Calu3 (cell line): ENCODE measurements around the gene SEPTIN10. TPM values are rescaled to one million over a fixed set of nuclear protein-coding genes. Genes with fewer than 3 reads are reported as not detected.

Experiments used
- BruUV-seq: library from RNA; stranded (reverse); fragments of 400-500 nt; replicated peaks from 2 replicates; lab custom pipeline; 2021; lab: Mats Ljungman, UMichigan
- CTCF ChIA-PET: fragments of 300-600 bp; sonication (Branson Sonifier 250); formaldehyde crosslinking; loops from one replicate; lab custom pipeline; 2022; ENCODE audit warnings: antibody characterized with exemption; lab: Charles Lee
- DNase-seq: peaks from one replicate; pipeline ENCODE4 v3.0.0; 2022
- H3K27ac Mint-ChIP-seq: one replicate; pipeline ENCODE4 v1.8.0; 2022; ENCODE audit warnings: mixed read lengths; ENCODE audit not compliant: unreplicated experiment
- H3K27me3 Mint-ChIP-seq: one replicate; pipeline ENCODE4 v1.8.0; 2022; ENCODE audit warnings: mixed read lengths; ENCODE audit not compliant: unreplicated experiment
- H3K36me3 Mint-ChIP-seq: one replicate; pipeline ENCODE4 v1.8.0; 2022; ENCODE audit warnings: mild to moderate bottlenecking, moderate library complexity, mixed read lengths; ENCODE audit not compliant: insufficient read depth, unreplicated experiment
- H3K4me1 Mint-ChIP-seq: one replicate; pipeline ENCODE4 v1.8.0; 2022; ENCODE audit warnings: mild to moderate bottlenecking, low read depth, mixed read lengths; ENCODE audit not compliant: unreplicated experiment
- H3K4me3 Mint-ChIP-seq: one replicate; pipeline ENCODE4 v1.8.0; 2022; ENCODE audit warnings: mild to moderate bottlenecking, low read depth, moderate library complexity, mixed read lengths; ENCODE audit not compliant: unreplicated experiment
- H3K9me3 Mint-ChIP-seq: one replicate; pipeline ENCODE4 v1.8.0; 2022; ENCODE audit warnings: low read depth, mixed read lengths; ENCODE audit not compliant: unreplicated experiment
- intact Hi-C: fragments of 100-400 bp; cut with micrococcal nuclease; formaldehyde crosslinking; loops from one replicate; pipeline ENCODE4 v1.10.0; 2022; ENCODE audit not compliant: unreplicated experiment
- total RNA-seq: library from RNA; stranded (reverse); gene quantifications from 2 replicates; pipeline ENCODE4 v1.2.3, GENCODE V29; 2022
- TF ChIP-seq, protein P1 (sequence below): fragments of 200-600 bp; IDR thresholded peaks from one replicate; pipeline ENCODE4 v1.8.0; 2022; ENCODE audit warnings: antibody characterized with exemption; ENCODE audit not compliant: unreplicated experiment

Gene SEPTIN10
- total RNA-seq, 1 experiment from 2014 or later = 72.2 TPM

DNA sequence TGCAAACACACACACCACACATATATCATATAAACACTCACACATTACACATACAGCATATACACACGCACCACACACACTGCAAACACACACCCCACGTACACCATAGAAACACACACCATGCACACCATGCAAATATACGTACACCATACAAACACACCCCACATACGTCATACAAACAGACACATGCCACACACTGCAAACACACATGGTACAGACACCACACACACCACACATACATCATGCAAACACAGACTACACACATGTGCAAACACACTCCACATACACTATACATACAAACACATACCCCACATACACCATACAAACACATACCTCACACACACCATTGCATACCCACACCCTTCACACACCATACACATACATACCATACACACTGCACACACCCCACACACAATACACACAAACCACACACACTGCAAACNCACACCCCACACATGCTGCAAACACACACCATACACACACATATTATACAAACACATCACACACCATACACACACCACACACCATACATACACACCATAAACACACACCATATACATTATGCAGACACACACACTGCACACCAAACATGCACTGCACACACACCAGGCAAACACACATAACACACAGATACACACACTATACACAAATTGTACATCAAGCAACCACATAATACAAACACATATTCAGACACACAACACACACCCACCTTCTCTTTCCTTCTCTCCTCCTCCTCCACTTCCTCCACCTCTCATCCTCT lies 120.4 kb downstream of the SEPTIN10 start:
- DNase-seq = no peak
- Mint-ChIP-seq H3K36me3 (no peaks in the 10 kb centered on the region), H3K4me1 (no peaks in the 10 kb centered on the region), H3K27ac (no peak overlapping the region), H3K4me3 (no peak overlapping the region), H3K9me3 (no peaks in the 10 kb centered on the region), H3K27me3 (peaks cover 10% of the 10 kb centered on the region)
- CTCF ChIA-PET = no interaction called here
- intact Hi-C loops = no loop called here
- BruUV-seq = no TSS peak
- TF ChIP-seq, protein P1, sequence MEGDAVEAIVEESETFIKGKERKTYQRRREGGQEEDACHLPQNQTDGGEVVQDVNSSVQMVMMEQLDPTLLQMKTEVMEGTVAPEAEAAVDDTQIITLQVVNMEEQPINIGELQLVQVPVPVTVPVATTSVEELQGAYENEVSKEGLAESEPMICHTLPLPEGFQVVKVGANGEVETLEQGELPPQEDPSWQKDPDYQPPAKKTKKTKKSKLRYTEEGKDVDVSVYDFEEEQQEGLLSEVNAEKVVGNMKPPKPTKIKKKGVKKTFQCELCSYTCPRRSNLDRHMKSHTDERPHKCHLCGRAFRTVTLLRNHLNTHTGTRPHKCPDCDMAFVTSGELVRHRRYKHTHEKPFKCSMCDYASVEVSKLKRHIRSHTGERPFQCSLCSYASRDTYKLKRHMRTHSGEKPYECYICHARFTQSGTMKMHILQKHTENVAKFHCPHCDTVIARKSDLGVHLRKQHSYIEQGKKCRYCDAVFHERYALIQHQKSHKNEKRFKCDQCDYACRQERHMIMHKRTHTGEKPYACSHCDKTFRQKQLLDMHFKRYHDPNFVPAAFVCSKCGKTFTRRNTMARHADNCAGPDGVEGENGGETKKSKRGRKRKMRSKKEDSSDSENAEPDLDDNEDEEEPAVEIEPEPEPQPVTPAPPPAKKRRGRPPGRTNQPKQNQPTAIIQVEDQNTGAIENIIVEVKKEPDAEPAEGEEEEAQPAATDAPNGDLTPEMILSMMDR = no peak

Other genes with a start within 250 kb of the SEPTIN10 start
- 18.9 and 19.1 TPM in 2 replicates for gene SOWAHC, start 398 bp upstream of the SEPTIN10 start, total RNA-seq
- gene RGPD5, start 180.3 kb upstream of the SEPTIN10 start, total RNA-seq = 19.8 and 22.9 TPM in 2 replicates